K562 (cell line): ENCODE measurements around the gene PPP1R3C. TPM values are rescaled to one million over a fixed set of nuclear protein-coding genes. Genes with fewer than 3 reads are reported as not detected.
A peak's percentile ranks its signal among the peaks of the same experiment; 100 is the strongest.

Experiments
- ARID2 ChIP-seq: fragments of 450-650 bp; IDR thresholded peaks from 2 replicates; pipeline ENCODE4 v1.6.1; 2017; ENCODE audit warnings: antibody characterized with exemption, mild to moderate bottlenecking
- CBFB ChIP-seq: sonication (generic); formaldehyde crosslinking; IDR thresholded peaks from 2 replicates; pipeline ENCODE4 v1.4.0; 2020; ENCODE audit warnings: mild to moderate bottlenecking, missing genetic modification reagents
- CC2D1A ChIP-seq: fragments of 450-650 bp; IDR thresholded peaks from 2 replicates; pipeline ENCODE4 v1.6.1; 2017; ENCODE audit warnings: mild to moderate bottlenecking
- DEAF1 ChIP-seq: fragments of 450-650 bp; formaldehyde crosslinking; IDR thresholded peaks from 2 replicates; pipeline ENCODE4 v1.4.0; 2020; ENCODE audit warnings: mild to moderate bottlenecking, moderate library complexity
- JUND ChIP-seq, 2 experiments: IDR thresholded peaks; 2 replicates in 1 of 2; 3 replicates in 1 of 2; pipeline ENCODE4 v1.6.1; 2011; ENCODE audit warnings: borderline replicate concordance in 2 of 2, low read depth in 2 of 2, low read length in 2 of 2, improper control_type of control experiment in 1 of 2, missing biosample characterization in 1 of 2, missing genetic modification characterization in 1 of 2, missing genetic modification reagents in 1 of 2
- KAT2B ChIP-seq: IDR thresholded peaks from one replicate; pipeline ENCODE4 v1.6.1; 2012; ENCODE audit warnings: low read depth, mild to moderate bottlenecking, control low read depth, inconsistent platforms, low read length, moderate library complexity
- L3MBTL2 ChIP-seq: fragments of 450-650 bp; IDR thresholded peaks from 2 replicates; pipeline ENCODE4 v1.6.1; 2016; ENCODE audit warnings: mild to moderate bottlenecking, moderate library complexity
- NR0B1 ChIP-seq: fragments of 450-650 bp; IDR thresholded peaks from one replicate; pipeline ENCODE4 v1.6.1; 2018; ENCODE audit warnings: mild to moderate bottlenecking, moderate library complexity; ENCODE audit not compliant: partially characterized antibody
- PCBP1 ChIP-seq: fragments of 200-400 bp; formaldehyde crosslinking; IDR thresholded peaks from 2 replicates; pipeline ENCODE4 v1.6.1; 2018; ENCODE audit warnings: mild to moderate bottlenecking, low read depth, low read length; ENCODE audit not compliant: poor library complexity, severe bottlenecking
- SRSF9 ChIP-seq: fragments of 200-400 bp; formaldehyde crosslinking; IDR thresholded peaks from 2 replicates; pipeline ENCODE4 v1.6.1; 2017; ENCODE audit warnings: low read depth, low read length, borderline replicate concordance
- USF2 ChIP-seq: sonication (generic); formaldehyde crosslinking; IDR thresholded peaks from 2 replicates; pipeline ENCODE4 v1.5.0; 2020; ENCODE audit warnings: missing genetic modification reagents
- ZNF766 ChIP-seq: fragments of 200-800 bp; sonication (Bioruptor generic); conservative IDR thresholded peaks from 2 replicates; pipeline ENCODE4 v1.6.1; 2016; ENCODE audit warnings: missing genetic modification characterization, missing compliant biosample characterization
- polyA plus RNA-seq, 8 experiments: library from polyadenylated mRNA; depleted of rRNA in 4 of 8; stranded (reverse) in 5 of 8; unstranded in 3 of 8; fragments of >200 nt; fragmentation: Nextera tagmentation in 2 of 8; fragmentation: Illumina TruSeq in 1 of 8; extraction: Ambion mirVana in 2 of 8; extraction: Trizol in 1 of 8; gene quantifications; 2 replicates each; pipeline versions ENCODE4 v1.2.1 to v1.2.3, GENCODE V29; 2011 to 2014; ENCODE audit warnings: inconsistent platforms in 1 of 8, missing spikeins in 1 of 8
- total RNA-seq, 7 experiments: library from RNA; depleted of rRNA in 6 of 7; stranded (reverse); fragments of >200 nt in 6 of 7; fragmentation: Illumina TruSeq in 2 of 7; extraction: Trizol in 2 of 7; gene quantifications; 2 replicates each; pipeline versions ENCODE4 v1.2.1 to v1.2.3, GENCODE V29; 2011 to 2021; ENCODE audit warnings: low replicate concordance in 1 of 7

Gene PPP1R3C
- total and polyA plus RNA-seq, 9 of the 15 experiments (the other 6 are each of a cell fraction or from before 2014, with no cell fraction given) = 0.06 to 0.24 (median 0.12) TPM; not detected in 3

GRCh38 chr10:91635401-91636400 is 2.8 kb upstream of the PPP1R3C start (continued):
- TF ChIP-seq JUND (IDR thresholded peaks at IDR 0.05; ENCODE audit: borderline replicate concordance, low read depth, low read length) (no peak), JUND (tag; IDR thresholded peaks at IDR 0.05; ENCODE audit: borderline replicate concordance, low read depth, low read length) (peak; percentile 25; the same call in 1 of the 3 replicates), CC2D1A (peak; percentile 62; the same call in 1 of the 2 replicates), DEAF1 (peak; percentile 83; the same call in 1 of the 2 replicates), ARID2 (peak; percentile 95), CBFB (CRISPR knock-in tag) (no peak), L3MBTL2 (peak; percentile 63), SRSF9 (no peak), ZNF766 (peak; percentile 93), PCBP1 (no peak), NR0B1 (no peak), KAT2B (no peak), USF2 (CRISPR knock-in tag) (no peak)
